A673 (cell line): ENCODE results near the gene GOLGA6L2.

Experiments
- CTCF ChIP-seq: fragments of 300-800, 200-600 bp; sonication (generic); conservative IDR thresholded peaks from 2 replicates; pipeline ENCODE4 v1.5.1; 2017; ENCODE audit warnings: low read depth, mild to moderate bottlenecking, antibody characterized with exemption, low read length, moderate library complexity, mixed read lengths
- EZH2 ChIP-seq: fragments of 200-600 bp; sonication (generic); IDR thresholded peaks from 2 replicates; pipeline ENCODE4 v1.6.1; 2017; ENCODE audit warnings: borderline replicate concordance, low read depth, mild to moderate bottlenecking, mixed read lengths, antibody characterized with exemption, low read length; ENCODE audit not compliant: poor library complexity, severe bottlenecking

GRCh38 chr15:23483821-23484299 is 36.8 kb upstream of the GOLGA6L2 start:
- TF ChIP-seq CTCF (no peak), EZH2 (no peak)
